BE2C (cell line): ENCODE measurements around the gene MYO18A.

Experiments used
- DNase-seq: peaks from one replicate; pipeline ENCODE4 v3.0.0-alpha.2; 2020
- H3K27me3 ChIP-seq: fragments of 250-450 bp; sonication (Bioruptor Pico); 2 replicates; pipeline ENCODE4 v1.5.1; 2020; ENCODE audit warnings: mild to moderate bottlenecking
- H3K36me3 ChIP-seq: fragments of 250-450 bp; sonication (Bioruptor Pico); 2 replicates; pipeline ENCODE4 v1.5.1; 2020; ENCODE audit warnings: mild to moderate bottlenecking
- H3K4me1 ChIP-seq: fragments of 250-450 bp; sonication (Bioruptor Pico); 2 replicates; pipeline ENCODE4 v1.5.1; 2020
- H3K4me3 ChIP-seq: 2 replicates; pipeline ENCODE4 v1.5.1; 2011; ENCODE audit warnings: low read depth, low read length
- H3K9me3 ChIP-seq: fragments of 250-450 bp; sonication (Bioruptor Pico); 2 replicates; pipeline ENCODE4 v1.5.1; 2020
- CTCF ChIP-seq: IDR thresholded peaks from 2 replicates; pipeline ENCODE4 v1.5.1; 2012; ENCODE audit warnings: mild to moderate bottlenecking, low read depth, low read length

The MYO18A gene

GRCh38 chr17:29073045-29073444 is 107.2 kb downstream of the MYO18A start:
- Histone ChIP-seq H3K4me3 (no peak overlapping the region), H3K27me3 (no peaks in the 10 kb centered on the region), H3K4me1 (no peaks in the 10 kb centered on the region), H3K9me3 (no peaks in the 10 kb centered on the region), H3K36me3 (no peaks in the 10 kb centered on the region)
- no peak for TF ChIP-seq CTCF
- DNase-seq = no peak

GRCh38 chr17:29071303-29071702 is 108.9 kb downstream of the MYO18A start:
- Histone ChIP-seq H3K4me3 (no peak overlapping the region), H3K4me1 (no peaks in the 10 kb centered on the region), H3K27me3 (no peaks in the 10 kb centered on the region), H3K9me3 (no peaks in the 10 kb centered on the region), H3K36me3 (no peaks in the 10 kb centered on the region)
- no peak for DNase-seq
- no peak for TF ChIP-seq CTCF

GRCh38 chr17:29070781-29071180 is 109.4 kb downstream of the MYO18A start:
- Histone ChIP-seq H3K4me1 (peaks cover 1% of the 10 kb centered on the region), H3K27me3 (no peaks in the 10 kb centered on the region), H3K36me3 (no peaks in the 10 kb centered on the region), H3K9me3 (no peaks in the 10 kb centered on the region), H3K4me3 (no peak overlapping the region)
- TF ChIP-seq CTCF = no peak
- no peak for DNase-seq

GRCh38 chr17:29070308-29070707 is 109.9 kb downstream of the MYO18A start:
- H3K27me3 ChIP-seq = no peaks in the 10 kb centered on the region
- no peak for TF ChIP-seq CTCF

GRCh38 chr17:29069526-29070041 is 110.6 kb downstream of the MYO18A start:
- no peak for DNase-seq
- no peak for TF ChIP-seq CTCF
- Histone ChIP-seq H3K4me1 (peaks cover 6% of the 10 kb centered on the region), H3K27me3 (no peaks in the 10 kb centered on the region), H3K9me3 (no peaks in the 10 kb centered on the region), H3K36me3 (no peaks in the 10 kb centered on the region), H3K4me3 (no peak overlapping the region)

More at GRCh38 chr17:29070308-29070707, 109.9 kb downstream of the MYO18A start:
- no peak for DNase-seq
- Histone ChIP-seq H3K4me1 (peaks cover 6% of the 10 kb centered on the region), H3K4me3 (no peak overlapping the region), H3K9me3 (no peaks in the 10 kb centered on the region), H3K36me3 (no peaks in the 10 kb centered on the region)

- Histone ChIP-seq H3K9me3 (no peaks in the 10 kb centered on the region), H3K4me1 (peaks cover 6% of the 10 kb centered on the region), H3K4me3 (no peak overlapping the region), H3K27me3 (no peaks in the 10 kb centered on the region), H3K36me3 (no peaks in the 10 kb centered on the region)
- DNase-seq = no peak
- TF ChIP-seq CTCF = no peak
Measured at GRCh38 chr17:29068818-29069217, 111.4 kb downstream of the MYO18A start.
